PC-9 (cell line): ENCODE data around the gene EPHB1. TPM values are rescaled to one million over a fixed set of nuclear protein-coding genes. Genes with fewer than 3 reads are reported as not detected.

ENCODE experiments used
- BruUV-seq: library from RNA; stranded (reverse); fragments of 400-500 nt; replicated peaks from 2 replicates; lab custom pipeline; 2021; lab: Mats Ljungman, UMichigan
- CTCF ChIA-PET: fragments of 300-600 bp; sonication (Branson Sonifier 250); formaldehyde crosslinking; loops from one replicate; lab custom pipeline; 2022; ENCODE audit warnings: antibody characterized with exemption; lab: Charles Lee
- POLR2A ChIA-PET: fragments of 300-600 bp; sonication (Branson Sonifier 250); formaldehyde crosslinking; loops from one replicate; lab custom pipeline; 2022; ENCODE audit warnings: antibody characterized with exemption; ENCODE audit not compliant: unreplicated experiment; lab: Charles Lee
- DNase-seq, 2 experiments: peaks; one replicate each; pipeline versions ENCODE4 v3.0.0 to v3.0.0-alpha.2; 2015 to 2022; ENCODE audit warnings: mixed read lengths in 1 of 2
- H2AFZ ChIP-seq: fragments of 200-600 bp; sonication (generic); 2 replicates; pipeline ENCODE4 v1.8.1; 2017; ENCODE audit warnings: antibody characterized with exemption
- H3F3A ChIP-seq: fragments of 200-600 bp; sonication (generic); 2 replicates; pipeline ENCODE4 v1.8.1; 2017; ENCODE audit warnings: antibody characterized with exemption, mild to moderate bottlenecking, low read depth; ENCODE audit not compliant: insufficient read depth
- H3K27ac ChIP-seq: fragments of 200-600 bp; sonication (generic); 2 replicates; pipeline ENCODE4 v1.6.1; 2016; ENCODE audit warnings: mixed run types
- H3K27me3 ChIP-seq: fragments of 200-600 bp; sonication (generic); 2 replicates; pipeline ENCODE4 v1.6.1; 2016; ENCODE audit warnings: low read depth, mixed run types; ENCODE audit not compliant: insufficient read depth
- H3K36me3 ChIP-seq: fragments of 200-600 bp; sonication (generic); 2 replicates; pipeline ENCODE4 v1.6.1; 2016; ENCODE audit warnings: low read depth, mixed run types
- H3K4me1 ChIP-seq: fragments of 200-600 bp; sonication (generic); replicated peaks from 2 replicates; pipeline ENCODE4 v1.6.1; 2016; ENCODE audit warnings: mixed run types; ENCODE audit not compliant: insufficient read depth
- H3K4me2 ChIP-seq: fragments of 200-600 bp; sonication (generic); 2 replicates; pipeline ENCODE4 v1.6.1; 2017; ENCODE audit warnings: mixed run types
- H3K4me3 ChIP-seq: fragments of 200-600 bp; sonication (generic); 2 replicates; pipeline ENCODE4 v1.6.1; 2016; ENCODE audit warnings: mixed run types
- H3K79me2 ChIP-seq: fragments of 200-600 bp; sonication (generic); 2 replicates; pipeline ENCODE4 v1.6.1; 2017; ENCODE audit warnings: low read depth, mixed run types
- H3K9me2 ChIP-seq: fragments of 200-600 bp; sonication (generic); 2 replicates; pipeline ENCODE4 v1.8.1; 2017; ENCODE audit warnings: mild to moderate bottlenecking; ENCODE audit not compliant: insufficient read depth
- H3K9me3 ChIP-seq: fragments of 200-600 bp; sonication (generic); 2 replicates; pipeline ENCODE4 v1.8.1; 2016; ENCODE audit warnings: low read depth; ENCODE audit not compliant: insufficient read depth
- H4K20me1 ChIP-seq: fragments of 200-600 bp; sonication (generic); 2 replicates; pipeline ENCODE4 v1.8.1; 2017; ENCODE audit not compliant: insufficient read depth
- CTCF ChIP-seq: fragments of 200-600 bp; sonication (generic); conservative IDR thresholded peaks from 2 replicates; pipeline ENCODE4 v1.6.1; 2017; ENCODE audit warnings: mixed run types, antibody characterized with exemption, mild to moderate bottlenecking, moderate library complexity
- EZH2 ChIP-seq: fragments of 200-600 bp; sonication (generic); IDR thresholded peaks from 2 replicates; pipeline ENCODE4 v1.8.0; 2017; ENCODE audit warnings: antibody characterized with exemption, low read depth
- intact Hi-C: fragments of 100-400 bp; cut with micrococcal nuclease; formaldehyde crosslinking; loops from one replicate; pipeline ENCODE4 v1.10.0; 2022; ENCODE audit not compliant: unreplicated experiment
- total RNA-seq: library from RNA; stranded (reverse); gene quantifications from 2 replicates; pipeline ENCODE4 v1.2.3, GENCODE V29; 2021

EPHB1 gene
- total RNA-seq, 1 experiment from 2014 or later: 0.15 TPM

- Histone ChIP-seq H3K79me2 (no peaks in the 10 kb centered on the region), H3K9me2 (no peaks in the 10 kb centered on the region), H3F3A (no peaks in the 10 kb centered on the region), H3K9me3 (no peaks in the 10 kb centered on the region), H2AFZ (no peak overlapping the region), H3K27ac (no peak overlapping the region), H3K4me2 (no peak overlapping the region), H3K4me1 (no peaks in the 10 kb centered on the region), H3K36me3 (no peaks in the 10 kb centered on the region), H4K20me1 (no peaks in the 10 kb centered on the region), H3K4me3 (no peak overlapping the region), H3K27me3 (peaks cover 29% of the 10 kb centered on the region)
- DNase-seq: no peak
- intact Hi-C loops: no loop called here
- TF ChIP-seq CTCF (no peak), EZH2 (no peak)
- no TSS peak for BruUV-seq
- ChIA-PET POLR2A (no interaction called here), CTCF (no interaction called here)
Observed at GRCh38 chr3:134765468-134765867, 29.6 kb upstream of the EPHB1 start.

GRCh38 chr3:134766290-134766689 is 28.8 kb upstream of the EPHB1 start:
- no peaks in the 10 kb centered on the region for H3K36me3 ChIP-seq
- peaks cover 23% of the 10 kb centered on the region; the same call in 1 of the 2 replicates for H3K27me3 ChIP-seq
- no peak overlapping the region for H3K4me2 ChIP-seq
- no peak overlapping the region for H3K4me3 ChIP-seq
- DNase-seq: no peak
- no peaks in the 10 kb centered on the region for H3K4me1 ChIP-seq
- H4K20me1 ChIP-seq: no peaks in the 10 kb centered on the region
- H2AFZ ChIP-seq: no peak overlapping the region
- no TSS peak for BruUV-seq
- TF ChIP-seq CTCF (no peak), EZH2 (no peak)
- no peaks in the 10 kb centered on the region for H3F3A ChIP-seq
- no peaks in the 10 kb centered on the region for H3K9me2 ChIP-seq
- no peaks in the 10 kb centered on the region for H3K9me3 ChIP-seq
- H3K27ac ChIP-seq: no peak overlapping the region
- intact Hi-C loops: no loop called here
- H3K79me2 ChIP-seq: no peaks in the 10 kb centered on the region
- ChIA-PET POLR2A (no interaction called here), CTCF (no interaction called here)

- no peak overlapping the region for H3K4me2 ChIP-seq
- POLR2A ChIA-PET: no interaction called here
- intact Hi-C loops: no loop called here
- no peaks in the 10 kb centered on the region for H3K9me3 ChIP-seq
- no TSS peak for BruUV-seq
- no peak overlapping the region for H3K27ac ChIP-seq
- H3K27me3 ChIP-seq: peaks cover 17% of the 10 kb centered on the region; the same call in 1 of the 2 replicates
- H3K79me2 ChIP-seq: no peaks in the 10 kb centered on the region
- TF ChIP-seq EZH2: no peak
- H4K20me1 ChIP-seq: no peaks in the 10 kb centered on the region
- H3K36me3 ChIP-seq: no peaks in the 10 kb centered on the region
- no peaks in the 10 kb centered on the region for H3F3A ChIP-seq
- H2AFZ ChIP-seq: no peak overlapping the region
- no peaks in the 10 kb centered on the region for H3K4me1 ChIP-seq
- H3K4me3 ChIP-seq: no peak overlapping the region
- no peak for DNase-seq
- CTCF ChIA-PET: no interaction called here
- no peaks in the 10 kb centered on the region for H3K9me2 ChIP-seq
Observed at GRCh38 chr3:134768116-134768515, 26.9 kb upstream of the EPHB1 start.

GRCh38 chr3:134768837-134769236 is 26.2 kb upstream of the EPHB1 start:
- no peak for DNase-seq
- Histone ChIP-seq H3K36me3 (no peaks in the 10 kb centered on the region), H4K20me1 (no peaks in the 10 kb centered on the region), H3K4me2 (no peak overlapping the region), H3K27me3 (peaks cover 17% of the 10 kb centered on the region; the same call in 1 of the 2 replicates), H2AFZ (no peak overlapping the region), H3F3A (no peaks in the 10 kb centered on the region), H3K27ac (no peak overlapping the region), H3K4me3 (no peak overlapping the region), H3K9me2 (no peaks in the 10 kb centered on the region), H3K9me3 (no peaks in the 10 kb centered on the region), H3K4me1 (no peaks in the 10 kb centered on the region), H3K79me2 (no peaks in the 10 kb centered on the region)
- ChIA-PET POLR2A (no interaction called here), CTCF (no interaction called here)
- no TSS peak for BruUV-seq
- intact Hi-C loops: no loop called here
- TF ChIP-seq EZH2: no peak
- TF ChIP-seq CTCF: no peak
